Right lobe of liver (tissue), 6 donors: ENCODE measurements around the gene RPL36AL. TPM values are rescaled to one million over a fixed set of nuclear protein-coding genes. Genes with fewer than 3 reads are reported as not detected.
"Not testable (repeated sequence)": the region's sequence is repeated elsewhere in the genome, so short reads cannot be mapped to it uniquely, and the experiment has no call there.

Experiments
- ATAC-seq, 4 donors: fragments of 200-7000 bp; cut with Tn5 transposase; one replicate each; pipeline ENCODE4 v1.9.1; 2020; ENCODE audit warnings: mild to moderate bottlenecking in 4 of 4, moderate library complexity in 4 of 4
- DNase-seq, 3 donors: peaks; one replicate each; pipeline ENCODE4 v3.0.0-alpha.2; 2020
- H3K27ac ChIP-seq, 3 donors: fragments of 200-600 bp; one replicate each; pipeline ENCODE4 v1.8.0; 2022
- H3K27me3 ChIP-seq, 2 donors: fragments of 200-600 bp; one replicate each; pipeline ENCODE4 v1.8.0; 2022
- H3K36me3 ChIP-seq, 4 donors: fragments of 200-600 bp; sonication (generic) in 1 of 4; one replicate each; pipeline versions ENCODE4 v1.5.1 to v1.8.0; 2017 to 2022; ENCODE audit warnings: control low read depth in 1 of 4
- H3K4me1 ChIP-seq, 4 donors: fragments of 200-600 bp; sonication (generic) in 1 of 4; one replicate each; pipeline versions ENCODE4 v1.5.1 to v1.8.0; 2017 to 2022; ENCODE audit warnings: control low read depth in 1 of 4
- H3K4me3 ChIP-seq, 3 donors: fragments of 200-600 bp; one replicate each; pipeline ENCODE4 v1.8.0; 2022
- H3K9me3 ChIP-seq, 4 donors: fragments of 200-600 bp; sonication (generic) in 1 of 4; one replicate each; pipeline versions ENCODE4 v1.5.1 to v1.8.0; 2017 to 2022; ENCODE audit warnings: control low read depth in 1 of 4
- POLR2A ChIP-seq: fragments of 450-650 bp; IDR thresholded peaks from one replicate; pipeline ENCODE4 v1.6.1; 2017; ENCODE audit warnings: antibody characterized with exemption, mild to moderate bottlenecking
- WGBS: methylation state at CpG from one replicate; pipeline ENCODE4 v1.1.6; 2018; ENCODE audit warnings: low coverage, low lambda C conversion rate; ENCODE audit not compliant: insufficient coverage; ENCODE audit errors: missing lambda C conversion rate; 5-methylcytosine and 5-hydroxymethylcytosine counted together
- intact Hi-C, 2 donors: fragments of 100-400 bp; cut with DNase I; formaldehyde crosslinking; loops; one replicate each; pipeline versions ENCODE4 v1.11.2 to v1.14.1; 2022
- long read RNA-seq: library from polyadenylated mRNA; unstranded; transcript quantifications from one replicate; pipeline ENCODE4 v2.0.0, GENCODE V29; 2019
- total RNA-seq, 6 experiments: library from RNA; depleted of rRNA in 2 of 6; stranded (reverse); fragments of >200 nt in 2 of 6; fragmentation: NEBNext Ultra II Directional in 3 of 6; extraction: Animal tissue kit (Norgen Biotek cat#: 25700) in 3 of 6; gene quantifications; one replicate each; pipeline versions ENCODE4 v1.1.0 to v1.2.4, GENCODE V29; 2016 to 2023
- TF ChIP-seq, protein P1 (sequence below), 4 donors: fragments of 200-600 bp in 3 of 4; fragments of 450-650 bp in 1 of 4; IDR thresholded peaks; one replicate each; pipeline versions ENCODE4 v1.5.1 to v1.8.0; 2016 to 2022; ENCODE audit warnings: antibody characterized with exemption in 4 of 4, mild to moderate bottlenecking in 2 of 4
- donor health status: DM: no; HTN: yes; CAD: no.
- donor health status: DM: no; HTN: no; CAD: no.
- donor health status: DM: no; HTN: no; CAD: no.
- donor health status: DM: no; HTN: yes; CAD: no.
- donor health status: DM: no; HTN: yes; CAD: no.

Gene RPL36AL
- total RNA-seq = 100 to 1,000 TPM in 2 of 6 experiments, 10 to 100 TPM in 4; 67.4 to 157 (median 82.7) TPM
- long read RNA-seq, transcript RPL36AL-201 (2 exons, 746 nt) = major isoform, 98 of 100 reads
- long read RNA-seq, partial matches to known transcripts = 2 of 100 reads
- long read RNA-seq, other reads (novel, unspliced or antisense) = 0 of 100 reads

DNA sequence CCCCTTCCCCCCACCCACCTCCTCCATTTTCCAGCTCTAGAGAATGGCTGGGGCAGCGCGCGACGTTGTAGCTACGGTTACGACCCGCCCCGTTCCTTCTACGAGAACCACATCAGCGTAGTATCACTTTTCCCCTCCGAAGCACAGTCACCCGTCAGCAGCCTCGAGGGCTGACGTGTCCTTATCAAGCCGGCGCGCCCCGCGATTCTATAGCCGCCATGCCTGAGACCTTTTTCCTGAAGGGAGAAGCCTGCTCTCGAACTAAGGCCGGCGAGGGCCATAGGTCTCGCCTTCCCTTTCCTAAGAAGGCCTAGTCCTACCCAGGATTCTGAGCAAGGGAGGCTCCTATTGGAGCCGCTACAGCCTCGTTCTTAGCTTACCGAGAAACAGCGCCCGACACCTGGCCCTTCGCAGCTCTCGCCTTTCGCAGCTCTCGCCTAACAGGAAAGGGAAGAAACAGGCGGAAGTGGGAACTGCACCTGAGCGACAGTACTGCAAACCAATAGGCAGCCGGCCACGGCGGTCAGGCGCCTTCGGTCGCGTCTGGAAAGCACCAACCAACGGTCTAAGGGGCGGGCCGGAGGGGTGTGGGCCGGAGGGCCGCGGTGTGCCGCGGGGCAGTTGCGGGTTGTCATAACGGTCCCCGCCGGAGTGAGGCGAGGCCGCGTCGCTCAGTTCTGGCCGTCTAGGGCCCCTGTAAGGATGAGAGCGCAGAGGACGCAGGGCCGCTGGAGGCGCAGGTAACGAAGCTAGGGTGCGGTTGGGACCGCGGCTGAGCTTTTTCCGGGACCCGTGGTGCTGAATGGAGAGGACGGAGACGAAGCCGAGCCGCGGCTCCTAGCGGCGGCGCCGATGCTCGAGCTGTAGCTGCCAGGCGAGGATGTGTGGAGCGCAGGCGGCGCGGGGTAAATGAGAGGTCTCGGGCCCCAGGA lies at the start of gene RPL36AL, which contains the start of gene MGAT2:
Gene RPL36AL, minus strand, starts transcription at position 445 of the 932 bp plus-strand sequence. CDS start 1,522 bp downstream, outside the sequence.
Gene MGAT2, plus strand, starts transcription at position 618 of the 932 bp plus-strand sequence. CDS start 470 bp downstream, outside the sequence.
- no peaks in the 10 kb centered on the region for H3K9me3 ChIP-seq
- no peaks in the 10 kb centered on the region for H3K27me3 ChIP-seq
- peaks cover 0 to 13% (median 7%) of the 10 kb centered on the region in 4 donors for H3K36me3 ChIP-seq
- H3K27ac ChIP-seq = peak within 1 kb of the TSS; percentile 81 to 96 (median 88)
- intact Hi-C loops = no loop called here
- DNase-seq (peak; percentile 99 to 100 (median 100)), ATAC-seq (peak; percentile 94 to 99 (median 96))
- H3K4me3 ChIP-seq = peak within 1 kb of the TSS; percentile 92 to 97 (median 95)
- TF ChIP-seq, protein P1, sequence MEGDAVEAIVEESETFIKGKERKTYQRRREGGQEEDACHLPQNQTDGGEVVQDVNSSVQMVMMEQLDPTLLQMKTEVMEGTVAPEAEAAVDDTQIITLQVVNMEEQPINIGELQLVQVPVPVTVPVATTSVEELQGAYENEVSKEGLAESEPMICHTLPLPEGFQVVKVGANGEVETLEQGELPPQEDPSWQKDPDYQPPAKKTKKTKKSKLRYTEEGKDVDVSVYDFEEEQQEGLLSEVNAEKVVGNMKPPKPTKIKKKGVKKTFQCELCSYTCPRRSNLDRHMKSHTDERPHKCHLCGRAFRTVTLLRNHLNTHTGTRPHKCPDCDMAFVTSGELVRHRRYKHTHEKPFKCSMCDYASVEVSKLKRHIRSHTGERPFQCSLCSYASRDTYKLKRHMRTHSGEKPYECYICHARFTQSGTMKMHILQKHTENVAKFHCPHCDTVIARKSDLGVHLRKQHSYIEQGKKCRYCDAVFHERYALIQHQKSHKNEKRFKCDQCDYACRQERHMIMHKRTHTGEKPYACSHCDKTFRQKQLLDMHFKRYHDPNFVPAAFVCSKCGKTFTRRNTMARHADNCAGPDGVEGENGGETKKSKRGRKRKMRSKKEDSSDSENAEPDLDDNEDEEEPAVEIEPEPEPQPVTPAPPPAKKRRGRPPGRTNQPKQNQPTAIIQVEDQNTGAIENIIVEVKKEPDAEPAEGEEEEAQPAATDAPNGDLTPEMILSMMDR (IDR thresholded peaks at IDR 0.05) = peak in 2 of 4 donors; percentile 16 to 29
- peak; percentile 99 for TF ChIP-seq POLR2A
- WGBS = 0% methylated on average over 31 of the region's 85 CpGs
- peaks cover 0 to 25% (median 3%) of the 10 kb centered on the region in 4 donors for H3K4me1 ChIP-seq

DNA sequence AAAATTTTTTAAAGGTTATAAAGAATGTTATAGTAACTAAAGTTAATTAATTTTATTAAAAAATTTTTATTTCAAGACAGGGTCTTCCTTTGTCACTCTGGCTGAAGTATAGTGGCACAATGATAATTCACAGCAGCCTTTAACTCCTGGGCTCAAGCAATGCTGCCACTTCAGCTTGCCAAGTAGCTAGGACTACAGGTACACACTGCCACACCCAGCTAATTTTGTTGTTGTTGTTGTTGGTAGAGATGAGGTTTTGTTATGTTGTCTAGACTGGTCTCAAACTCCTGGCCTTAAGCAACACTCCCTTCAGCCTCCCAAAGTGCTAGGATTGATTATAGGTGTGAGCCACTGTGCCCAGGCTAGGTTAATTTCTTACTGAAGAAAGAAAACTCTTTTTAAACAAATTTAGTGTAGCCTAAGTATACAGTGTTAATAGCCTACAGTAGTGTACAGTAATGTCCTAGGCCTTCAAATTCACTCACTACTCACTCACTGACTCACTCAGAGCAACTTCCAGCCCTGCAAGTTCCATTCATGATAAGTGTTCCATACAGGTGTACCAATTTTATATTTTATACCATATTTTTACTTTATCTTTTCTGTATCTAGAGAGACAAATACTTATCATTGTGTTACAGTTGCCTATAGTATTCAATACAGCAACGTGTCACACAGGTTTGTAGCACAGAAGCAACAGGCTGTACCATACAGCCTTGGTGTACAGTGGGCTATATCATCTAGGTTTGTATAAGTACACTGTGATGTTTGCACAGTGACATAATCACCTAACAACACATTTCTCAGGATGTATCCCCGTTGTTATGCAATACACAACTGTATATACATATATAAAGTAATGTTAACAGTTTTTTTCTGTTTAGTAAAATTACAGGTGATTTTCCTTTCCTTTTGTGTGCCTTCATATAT lies 39.4 kb upstream of the RPL36AL start:
- Histone ChIP-seq H3K27ac (no peak overlapping the region), H3K4me1 (no peaks in the 10 kb centered on the region), H3K9me3 (no peaks in the 10 kb centered on the region), H3K4me3 (no peak overlapping the region), H3K36me3 (no peaks in the 10 kb centered on the region), H3K27me3 (no peaks in the 10 kb centered on the region)
- 85% methylated on average over 2 of the region's 2 CpGs for WGBS
- ATAC-seq (no peak), DNase-seq (no peak)
- intact Hi-C loops = no loop called here
- TF ChIP-seq, protein P1 (IDR thresholded peaks at IDR 0.05) = no peak
- TF ChIP-seq POLR2A = no peak

DNA sequence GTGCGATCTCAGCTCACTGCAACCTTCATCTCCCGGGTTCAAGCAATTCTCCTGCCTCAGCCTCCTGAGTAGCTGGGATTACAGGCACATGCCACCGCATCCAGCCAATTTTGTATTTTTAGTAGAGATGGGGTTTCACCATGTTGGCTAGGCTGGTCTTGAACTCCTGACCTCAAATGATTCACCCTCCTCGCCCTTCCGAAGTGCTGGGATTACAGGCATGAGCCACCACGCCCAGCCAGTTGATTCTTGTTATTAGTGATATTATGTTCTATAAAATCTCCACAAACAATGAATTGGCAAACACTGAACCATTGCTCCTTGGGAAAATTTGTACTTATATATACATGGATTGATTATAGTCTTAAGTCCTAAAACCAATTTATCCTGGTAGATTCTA lies 37.1 kb upstream of the RPL36AL start:
- H3K36me3 ChIP-seq, H3K4me1 ChIP-seq, ATAC-seq, H3K27ac ChIP-seq, intact Hi-C loops, H3K9me3 ChIP-seq, H3K27me3 ChIP-seq, DNase-seq, H3K4me3 ChIP-seq: not testable (repeated sequence)
- 95% methylated on average over 4 of the region's 6 CpGs for WGBS

DNA sequence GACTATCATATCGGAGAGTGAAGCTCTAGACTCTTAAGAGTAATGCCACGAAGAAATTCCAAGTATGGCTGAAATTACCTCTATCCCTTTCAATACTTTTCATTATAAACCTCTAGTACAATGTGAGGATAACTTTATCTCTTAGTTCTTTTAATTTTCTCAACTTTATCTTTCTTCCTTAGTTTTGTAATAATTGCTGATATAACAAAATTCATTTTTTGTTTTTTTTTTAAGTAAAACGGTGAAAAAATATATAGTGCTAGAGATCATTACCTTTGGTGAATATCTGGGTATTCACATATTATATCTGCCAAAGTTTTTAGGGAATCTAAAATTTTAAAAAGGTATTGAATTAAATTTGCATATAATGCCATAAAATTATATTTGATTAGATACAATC lies 34.1 kb upstream of the RPL36AL start:
- H3K4me3 ChIP-seq = no peak overlapping the region
- H3K9me3 ChIP-seq = no peaks in the 10 kb centered on the region
- intact Hi-C loops = no loop called here
- no peaks in the 10 kb centered on the region for H3K4me1 ChIP-seq
- ATAC-seq = no peak
- WGBS = 82% methylated on average over 3 of the region's 3 CpGs
- H3K27ac ChIP-seq = no peak overlapping the region
- H3K36me3 ChIP-seq = peaks cover 0 to 3% (median 0%) of the 10 kb centered on the region in 4 donors
- no peak for TF ChIP-seq POLR2A
- TF ChIP-seq, protein P1 (IDR thresholded peaks at IDR 0.05) = no peak
- DNase-seq = no peak
- no peaks in the 10 kb centered on the region for H3K27me3 ChIP-seq
